SK-N-MC (cell line): ENCODE results near the gene LRRC32.

Experiments
- DNase-seq: peaks from one replicate; pipeline ENCODE4 v3.0.0-alpha.2; 2011; ENCODE audit warnings: low read depth, low spot score
- H3K27ac ChIP-seq: fragments of 200-600 bp; sonication (generic); 2 replicates; pipeline ENCODE4 v1.5.1; 2016; ENCODE audit warnings: mixed run types
- H3K36me3 ChIP-seq: fragments of 200-600 bp; sonication (generic); 2 replicates; pipeline ENCODE4 v1.6.1; 2017; ENCODE audit warnings: antibody characterized with exemption, low read length, mixed read lengths; ENCODE audit not compliant: insufficient read depth
- H3K4me3 ChIP-seq: fragments of 200-600 bp; sonication (generic); 2 replicates; pipeline ENCODE4 v1.5.1; 2016
- H3K9ac ChIP-seq: fragments of 200-600 bp; sonication (generic); 2 replicates; pipeline ENCODE4 v1.8.0; 2017; ENCODE audit warnings: mixed run types, mixed read lengths; ENCODE audit not compliant: insufficient read length
- H3K9me3 ChIP-seq: fragments of 200-600 bp; sonication (generic); 2 replicates; pipeline ENCODE4 v1.6.1; 2017; ENCODE audit warnings: low read depth, mild to moderate bottlenecking, antibody characterized with exemption, low read length, moderate library complexity, mixed read lengths
- EZH2 ChIP-seq: fragments of 200-600 bp; sonication (generic); IDR thresholded peaks from one replicate; pipeline ENCODE4 v1.6.1; 2017; ENCODE audit warnings: antibody characterized with exemption
- FOXP2 ChIP-seq: optimal IDR thresholded peaks from 2 replicates; pipeline ENCODE3; 2011; ENCODE audit warnings: mild to moderate bottlenecking, moderate library complexity; ENCODE audit not compliant: insufficient read depth; ENCODE audit errors: extremely low read length, control extremely low read depth
- POLR2AphosphoS5 ChIP-seq: IDR thresholded peaks from 2 replicates; pipeline ENCODE4 v1.6.1; 2012; ENCODE audit warnings: mild to moderate bottlenecking, low read depth, low read length, borderline replicate concordance

LRRC32 gene

DNA sequence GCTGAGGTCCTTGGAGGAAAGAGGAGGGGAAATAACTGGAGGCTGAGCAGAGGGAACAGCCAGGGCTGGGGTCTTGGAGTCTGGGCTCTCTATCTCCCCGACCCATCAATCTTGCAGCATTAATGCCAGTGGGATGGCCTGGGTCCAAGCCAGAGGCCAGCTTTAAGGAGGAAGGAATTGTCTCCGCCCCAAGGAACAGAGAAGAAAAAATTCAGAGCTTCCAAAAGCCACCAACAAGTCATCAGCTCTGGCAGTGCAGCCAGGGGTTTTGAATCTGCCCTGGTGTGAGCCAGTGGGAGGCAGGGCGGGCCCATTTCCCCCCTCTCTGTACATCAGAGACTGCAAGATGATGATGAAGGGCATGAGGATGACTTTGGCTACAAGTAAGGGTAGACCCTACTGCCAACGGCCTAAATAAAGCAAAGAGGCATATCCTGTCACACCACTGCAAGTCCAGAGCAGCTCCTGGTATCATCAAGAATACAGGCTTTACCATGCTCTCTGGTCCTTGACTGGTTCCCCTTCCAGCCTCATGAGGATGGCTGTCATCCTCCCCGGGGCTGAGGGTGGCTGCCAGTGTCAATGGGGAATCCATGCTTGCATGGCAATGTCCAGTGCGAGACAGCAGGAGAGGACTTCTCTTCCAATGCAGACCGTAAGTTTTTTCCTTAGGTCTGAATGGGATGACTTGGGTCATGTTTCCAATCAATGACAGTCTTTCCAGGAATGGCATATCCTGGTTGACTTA, 34.4 kb downstream of the LRRC32 start:
- H3K9ac ChIP-seq, result no peak overlapping the region
- no peak for DNase-seq
- TF ChIP-seq EZH2 (no peak), FOXP2 (no peak), POLR2AphosphoS5 (no peak)
- no peaks in the 10 kb centered on the region for H3K9me3 ChIP-seq
- no peaks in the 10 kb centered on the region for H3K36me3 ChIP-seq
- H3K27ac ChIP-seq, result no peak overlapping the region
- no peak overlapping the region for H3K4me3 ChIP-seq

GRCh38 chr11:76634886-76635285, 35.7 kb downstream of the LRRC32 start:
- Histone ChIP-seq H3K9ac (no peak overlapping the region), H3K36me3 (no peaks in the 10 kb centered on the region), H3K27ac (no peak overlapping the region), H3K4me3 (no peak overlapping the region), H3K9me3 (no peaks in the 10 kb centered on the region)
- no peak for DNase-seq
- TF ChIP-seq POLR2AphosphoS5 (no peak), FOXP2 (no peak), EZH2 (no peak)

DNA sequence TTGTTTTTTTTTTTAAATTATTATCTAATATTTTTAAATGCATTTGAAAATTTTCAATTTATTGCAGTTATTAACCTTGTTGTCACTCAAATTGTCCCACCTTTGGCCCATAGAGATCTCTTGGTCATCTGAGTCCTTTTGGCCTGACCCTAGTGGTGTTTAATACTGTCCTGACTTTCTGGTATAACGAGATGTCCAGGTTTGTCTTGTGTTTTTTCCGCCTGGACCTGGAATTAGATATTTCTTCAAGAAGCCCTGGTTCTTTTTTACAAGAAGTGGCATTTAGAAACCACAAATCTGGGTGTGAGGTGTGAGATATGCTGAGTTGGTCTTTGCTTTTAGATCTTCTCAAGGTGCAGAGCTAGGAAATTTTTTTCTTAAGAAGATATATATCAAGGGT, 38.1 kb downstream of the LRRC32 start:
- Histone ChIP-seq H3K27ac (no peak overlapping the region), H3K9ac (no peak overlapping the region), H3K4me3 (no peak overlapping the region), H3K36me3 (no peaks in the 10 kb centered on the region), H3K9me3 (no peaks in the 10 kb centered on the region)
- DNase-seq, result no peak
- TF ChIP-seq FOXP2 (no peak), POLR2AphosphoS5 (no peak), EZH2 (no peak)

DNA sequence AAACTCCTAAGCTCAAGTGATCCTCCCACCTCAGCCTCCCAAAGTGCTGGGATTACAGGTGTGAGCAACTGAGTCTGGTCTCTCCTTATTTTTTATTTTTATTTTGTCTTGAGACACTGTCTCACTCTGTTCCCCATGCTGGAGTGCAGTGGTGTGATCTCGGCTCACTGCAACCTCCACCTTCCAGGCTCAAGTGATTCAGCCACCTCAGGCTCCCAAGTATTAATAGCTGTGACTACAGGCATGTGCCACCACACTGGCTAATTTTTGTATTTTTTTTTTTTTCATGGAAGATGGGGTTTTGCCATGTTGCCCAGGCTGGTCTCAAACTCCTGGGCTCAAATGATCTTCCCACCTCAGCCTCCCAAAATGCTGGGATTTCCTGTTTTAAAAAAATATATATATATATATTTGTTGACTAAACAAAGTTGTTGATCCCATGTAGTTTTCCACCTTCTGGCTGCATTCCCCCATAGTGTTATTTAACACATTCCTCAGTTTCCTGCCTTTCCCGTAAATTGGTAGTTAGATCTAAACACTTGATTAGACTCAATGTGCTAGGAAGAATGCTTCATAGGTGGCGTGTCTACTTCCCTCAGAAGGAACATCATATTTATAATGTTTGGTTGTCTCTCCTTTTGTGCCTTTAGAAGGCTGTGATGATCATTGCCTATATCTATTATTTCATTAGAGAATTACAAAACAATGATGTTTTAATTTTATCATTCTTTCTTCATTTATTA, 38.8 kb downstream of the LRRC32 start:
- TF ChIP-seq FOXP2 (no peak), EZH2 (no peak), POLR2AphosphoS5 (no peak)

DNA sequence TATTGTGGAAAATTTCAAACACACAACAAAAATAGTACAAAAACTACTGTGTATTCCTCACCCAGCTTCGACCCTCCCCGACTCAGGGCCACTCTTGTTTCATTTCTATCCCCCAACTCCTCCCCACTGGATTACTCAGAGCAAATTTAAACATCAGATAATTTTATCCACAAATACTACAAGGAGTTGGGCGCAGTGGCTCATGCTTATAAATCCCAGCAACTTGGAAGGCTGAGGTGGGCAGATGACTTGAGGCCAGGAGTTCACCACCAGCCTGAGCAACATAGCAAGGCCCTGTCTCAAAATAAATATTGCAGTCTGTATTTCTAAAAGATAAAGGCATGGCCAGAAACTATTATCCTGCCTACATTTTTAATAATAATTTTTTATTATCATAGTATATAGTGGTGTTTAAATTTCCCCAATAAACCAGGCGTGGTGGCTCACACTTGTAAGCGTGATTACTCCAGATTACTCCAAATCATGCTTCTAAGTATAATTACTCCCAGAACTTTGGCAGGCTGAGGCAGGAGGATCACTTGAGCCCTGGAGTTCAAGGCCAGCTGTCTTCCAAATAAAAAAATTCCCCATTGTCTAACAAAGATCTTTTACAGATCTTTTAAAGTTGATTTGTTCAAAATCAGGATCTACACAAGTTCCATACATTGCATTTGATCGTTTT, 39.8 kb downstream of the LRRC32 start:
- Histone ChIP-seq H3K27ac (no peak overlapping the region), H3K4me3 (no peak overlapping the region)
- TF ChIP-seq FOXP2 (no peak), POLR2AphosphoS5 (no peak), EZH2 (no peak)

More for the DNA sequence above, 38.8 kb downstream of the LRRC32 start:
- H3K9ac ChIP-seq, result no peak overlapping the region
- no peak for DNase-seq
- no peak overlapping the region for H3K4me3 ChIP-seq
- no peak overlapping the region for H3K27ac ChIP-seq
- no peaks in the 10 kb centered on the region for H3K9me3 ChIP-seq
- H3K36me3 ChIP-seq, result no peaks in the 10 kb centered on the region

GRCh38 chr11:76629853-76630599, 40.5 kb downstream of the LRRC32 start:
- H3K27ac ChIP-seq, result no peak overlapping the region
- no peak overlapping the region for H3K4me3 ChIP-seq
- H3K9ac ChIP-seq, result no peak overlapping the region
- H3K36me3 ChIP-seq, result no peaks in the 10 kb centered on the region
- TF ChIP-seq POLR2AphosphoS5 (no peak), FOXP2 (no peak), EZH2 (no peak)
- H3K9me3 ChIP-seq, result no peaks in the 10 kb centered on the region
- DNase-seq, result no peak

More for the DNA sequence above, 39.8 kb downstream of the LRRC32 start:
- no peaks in the 10 kb centered on the region for H3K36me3 ChIP-seq
- H3K9me3 ChIP-seq, result no peaks in the 10 kb centered on the region
- DNase-seq, result no peak
- H3K9ac ChIP-seq, result no peak overlapping the region

DNA sequence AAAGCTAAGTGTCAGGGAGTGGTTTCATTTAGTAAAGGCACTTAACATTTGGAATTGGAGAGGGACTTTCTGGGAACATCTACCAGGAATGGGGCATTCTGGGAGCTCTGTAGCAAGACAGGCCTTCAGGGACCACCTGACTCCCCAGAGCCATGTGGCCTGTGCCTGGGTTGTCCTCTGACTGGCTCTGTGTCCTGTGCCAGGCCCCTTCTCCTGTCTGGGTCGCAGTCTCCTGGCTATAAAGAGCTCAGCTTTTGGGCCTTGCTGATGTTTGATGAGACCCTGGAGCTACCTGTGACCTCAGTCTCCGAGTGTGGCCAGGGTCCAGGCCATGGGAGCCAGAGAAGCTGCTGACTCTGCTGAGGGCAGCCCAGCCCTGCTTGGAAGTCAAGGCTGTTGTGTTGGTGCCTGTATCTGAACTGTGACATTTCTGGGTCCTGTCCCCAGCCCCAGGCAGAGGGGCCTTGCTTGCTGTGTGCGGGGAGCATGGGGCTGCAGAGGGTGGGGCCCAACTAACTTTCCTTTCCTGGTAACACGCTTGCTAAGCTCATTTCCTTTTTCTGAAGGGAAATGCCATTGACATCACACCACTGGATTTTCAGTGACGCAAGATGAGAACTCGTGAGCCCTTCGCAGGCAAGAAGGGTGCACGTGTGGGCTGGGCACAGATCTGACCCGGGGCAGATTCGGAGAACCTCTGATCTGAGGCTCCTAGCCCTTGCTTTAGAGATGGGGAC, 41.3 kb downstream of the LRRC32 start:
- no peak for DNase-seq

GRCh38 chr11:76628408-76628947, 42.1 kb downstream of the LRRC32 start:
- TF ChIP-seq POLR2AphosphoS5, result no peak
- no peak for TF ChIP-seq EZH2
- TF ChIP-seq FOXP2, result no peak
- H3K27ac ChIP-seq, result no peak overlapping the region
- H3K9me3 ChIP-seq, result no peaks in the 10 kb centered on the region
- no peak overlapping the region for H3K4me3 ChIP-seq
- H3K36me3 ChIP-seq, result no peaks in the 10 kb centered on the region
- no peak for DNase-seq
- H3K9ac ChIP-seq, result no peak overlapping the region

More for the DNA sequence above, 41.3 kb downstream of the LRRC32 start:
- Histone ChIP-seq H3K9me3 (no peaks in the 10 kb centered on the region), H3K27ac (no peak overlapping the region), H3K9ac (no peak overlapping the region), H3K36me3 (no peaks in the 10 kb centered on the region), H3K4me3 (no peak overlapping the region)
- TF ChIP-seq EZH2 (no peak), POLR2AphosphoS5 (no peak)
